OCI-LY3 (cell line): ENCODE measurements around the gene VENTX.

Experiments used
- H2AFZ ChIP-seq: fragments of 200-600, 300-600 bp; shearing (Covaris generic); 2 replicates; pipeline ENCODE4 v1.6.0; 2014; ENCODE audit warnings: antibody characterized with exemption, low read depth, low read length
- H3K27ac ChIP-seq: fragments of 200-600, 300-600 bp; sonication (generic); 2 replicates; pipeline ENCODE4 v1.5.1; 2014; ENCODE audit warnings: mild to moderate bottlenecking, low read length, moderate library complexity, mixed read lengths
- H3K27me3 ChIP-seq: fragments of 200-600, 300-600 bp; sonication (generic); 2 replicates; pipeline ENCODE4 v1.6.1; 2014; ENCODE audit warnings: low read depth, low read length, mixed read lengths
- H3K36me3 ChIP-seq: fragments of 200-600, 300-600 bp; sonication (generic); replicated peaks from 2 replicates; pipeline ENCODE3; 2014; ENCODE audit warnings: low read depth, low read length, mixed read lengths
- H3K4me1 ChIP-seq: fragments of 300-600, 200-600 bp; sonication (generic); 2 replicates; pipeline ENCODE4 v1.6.1; 2014; ENCODE audit warnings: low read length, mixed read lengths
- H3K4me2 ChIP-seq: fragments of 200-600, 300-600 bp; sonication (generic); 2 replicates; pipeline ENCODE4 v1.6.1; 2014; ENCODE audit warnings: low read length, mixed read lengths
- H3K4me3 ChIP-seq: fragments of 300-600, 200-600 bp; sonication (generic); 2 replicates; pipeline ENCODE4 v1.5.1; 2014; ENCODE audit warnings: antibody characterized with exemption, mild to moderate bottlenecking, low read length, moderate library complexity
- H3K79me2 ChIP-seq: fragments of 300-600, 200-600 bp; shearing (Covaris generic); 2 replicates; pipeline ENCODE4 v1.6.1; 2014; ENCODE audit warnings: mild to moderate bottlenecking, low read length, mixed read lengths
- H3K9ac ChIP-seq: fragments of 300-600, 200-600 bp; shearing (Covaris generic); 2 replicates; pipeline ENCODE4 v1.6.0; 2014; ENCODE audit warnings: mild to moderate bottlenecking, low read length, moderate library complexity
- H3K9me3 ChIP-seq: fragments of 200-600, 300-600 bp; shearing (Covaris generic); 2 replicates; pipeline ENCODE4 v1.6.1; 2014; ENCODE audit warnings: low read length, mixed read lengths; ENCODE audit not compliant: insufficient read depth
- H4K20me1 ChIP-seq: fragments of 200-600, 300-600 bp; sonication (generic); 2 replicates; pipeline ENCODE4 v1.6.1; 2016; ENCODE audit warnings: low read length, mixed read lengths; ENCODE audit not compliant: insufficient read depth
- EZH2phosphoT487 ChIP-seq: fragments of 200-600 bp; shearing (Covaris generic); IDR thresholded peaks from 2 replicates; pipeline ENCODE4 v1.6.1; 2018; ENCODE audit warnings: antibody characterized with exemption, mixed run types, low read depth
- TF ChIP-seq, protein P1 (sequence below): fragments of 200-600, 300-600 bp; sonication (generic); IDR thresholded peaks from 2 replicates; pipeline ENCODE4 v1.5.1; 2014; ENCODE audit warnings: antibody characterized with exemption, low read length, low read depth

The VENTX gene

DNA sequence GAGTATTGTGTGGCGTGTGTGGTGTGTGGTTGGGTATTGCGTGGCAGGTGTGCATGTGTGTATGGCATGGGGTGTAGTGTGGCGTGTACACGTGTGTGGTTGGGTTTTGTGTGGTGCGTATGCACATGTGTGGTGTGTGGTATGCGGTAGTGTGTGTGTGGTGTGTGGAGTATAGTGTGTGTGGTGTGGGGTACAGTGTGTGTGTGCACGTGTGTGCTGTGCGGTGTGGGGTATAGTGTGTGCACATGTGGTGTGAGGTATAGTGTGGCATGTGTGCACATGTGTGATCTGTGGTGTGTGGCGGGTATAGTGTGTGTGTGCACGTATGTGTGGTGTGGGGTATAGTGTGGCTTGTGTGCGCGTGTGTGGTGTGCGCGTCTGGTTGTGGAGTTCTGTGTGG is 28.5 kb upstream of the VENTX start:
- Histone ChIP-seq H3K36me3 (no peaks in the 10 kb centered on the region), H4K20me1 (no peaks in the 10 kb centered on the region), H3K79me2 (no peaks in the 10 kb centered on the region), H3K9ac (no peak overlapping the region), H3K4me2 (no peak overlapping the region), H3K4me1 (no peaks in the 10 kb centered on the region), H3K27me3 (no peaks in the 10 kb centered on the region), H3K4me3 (no peak overlapping the region), H2AFZ (no peak overlapping the region), H3K9me3 (no peaks in the 10 kb centered on the region), H3K27ac (no peak overlapping the region)
- TF ChIP-seq EZH2phosphoT487: no peak
- TF ChIP-seq, protein P1, sequence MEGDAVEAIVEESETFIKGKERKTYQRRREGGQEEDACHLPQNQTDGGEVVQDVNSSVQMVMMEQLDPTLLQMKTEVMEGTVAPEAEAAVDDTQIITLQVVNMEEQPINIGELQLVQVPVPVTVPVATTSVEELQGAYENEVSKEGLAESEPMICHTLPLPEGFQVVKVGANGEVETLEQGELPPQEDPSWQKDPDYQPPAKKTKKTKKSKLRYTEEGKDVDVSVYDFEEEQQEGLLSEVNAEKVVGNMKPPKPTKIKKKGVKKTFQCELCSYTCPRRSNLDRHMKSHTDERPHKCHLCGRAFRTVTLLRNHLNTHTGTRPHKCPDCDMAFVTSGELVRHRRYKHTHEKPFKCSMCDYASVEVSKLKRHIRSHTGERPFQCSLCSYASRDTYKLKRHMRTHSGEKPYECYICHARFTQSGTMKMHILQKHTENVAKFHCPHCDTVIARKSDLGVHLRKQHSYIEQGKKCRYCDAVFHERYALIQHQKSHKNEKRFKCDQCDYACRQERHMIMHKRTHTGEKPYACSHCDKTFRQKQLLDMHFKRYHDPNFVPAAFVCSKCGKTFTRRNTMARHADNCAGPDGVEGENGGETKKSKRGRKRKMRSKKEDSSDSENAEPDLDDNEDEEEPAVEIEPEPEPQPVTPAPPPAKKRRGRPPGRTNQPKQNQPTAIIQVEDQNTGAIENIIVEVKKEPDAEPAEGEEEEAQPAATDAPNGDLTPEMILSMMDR: no peak

DNA sequence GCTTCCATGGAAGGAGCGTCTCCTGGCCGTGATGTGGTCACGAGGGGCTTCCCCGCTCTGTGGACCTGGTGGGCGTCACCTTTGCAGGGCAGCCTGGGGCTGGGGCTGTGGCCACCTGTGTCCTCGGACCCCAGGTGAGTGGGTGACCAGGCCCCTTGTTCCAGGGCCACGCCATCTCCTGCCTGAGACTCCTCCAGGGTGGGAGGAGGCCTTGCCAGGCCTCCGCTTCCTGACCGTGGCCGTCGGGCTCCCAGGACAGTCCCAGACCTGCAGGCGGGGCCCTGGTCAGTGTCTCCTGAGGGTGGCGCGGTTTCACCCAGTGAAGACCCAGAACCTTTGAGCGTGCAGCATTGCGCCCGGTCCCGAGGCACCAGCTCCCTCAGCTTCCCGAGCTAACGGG is 28.0 kb upstream of the VENTX start:
- H4K20me1 ChIP-seq: no peaks in the 10 kb centered on the region
- H3K27me3 ChIP-seq: no peaks in the 10 kb centered on the region
- TF ChIP-seq, protein P1: no peak
- TF ChIP-seq EZH2phosphoT487: no peak
- H3K27ac ChIP-seq: no peak overlapping the region
- H3K4me3 ChIP-seq: no peak overlapping the region
- no peaks in the 10 kb centered on the region for H3K4me1 ChIP-seq
- H3K36me3 ChIP-seq: no peaks in the 10 kb centered on the region
- no peak overlapping the region for H2AFZ ChIP-seq
- no peak overlapping the region for H3K9ac ChIP-seq
- H3K79me2 ChIP-seq: no peaks in the 10 kb centered on the region
- no peak overlapping the region for H3K4me2 ChIP-seq
- H3K9me3 ChIP-seq: no peaks in the 10 kb centered on the region

DNA sequence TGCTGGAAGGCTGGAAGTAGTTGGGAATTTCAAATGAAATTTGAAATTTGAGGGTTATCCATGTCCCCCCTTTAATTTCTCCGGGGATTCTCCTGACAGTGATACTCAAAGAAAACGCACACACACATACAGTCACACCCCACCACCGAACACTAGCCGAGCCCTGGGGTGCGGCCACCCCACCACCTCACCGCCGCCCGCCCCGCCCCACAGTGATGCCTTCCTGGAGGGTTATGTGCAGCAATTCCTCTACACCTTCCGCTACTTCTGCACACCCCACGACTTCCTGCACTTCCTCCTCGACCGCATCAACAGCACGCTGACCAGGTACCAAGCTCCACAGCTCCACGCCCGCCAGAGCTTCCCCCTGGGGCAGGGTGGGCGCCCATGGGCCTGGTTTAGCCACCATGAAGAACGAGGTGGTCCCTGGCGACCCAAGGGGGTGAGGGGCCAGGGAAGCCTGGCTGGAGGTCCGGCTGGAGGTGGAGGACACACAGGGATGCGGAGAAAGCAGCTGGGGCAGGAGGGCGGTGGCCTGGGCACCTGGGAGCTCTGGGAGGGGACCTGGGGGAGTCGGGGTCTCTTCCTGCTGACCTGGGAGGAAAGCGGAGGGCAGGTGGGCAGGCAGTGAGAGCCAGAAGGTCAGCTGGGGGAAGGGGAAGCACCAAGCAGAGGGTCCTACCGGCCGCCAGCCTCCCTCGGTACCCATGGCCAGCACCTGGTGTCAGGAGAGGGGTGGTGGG is 27.1 kb upstream of the VENTX start:
- no peak overlapping the region for H3K27ac ChIP-seq
- H3K9ac ChIP-seq: no peak overlapping the region
- H4K20me1 ChIP-seq: no peaks in the 10 kb centered on the region
- no peaks in the 10 kb centered on the region for H3K36me3 ChIP-seq
- no peaks in the 10 kb centered on the region for H3K4me1 ChIP-seq
- no peaks in the 10 kb centered on the region for H3K79me2 ChIP-seq
- H3K9me3 ChIP-seq: no peaks in the 10 kb centered on the region
- H3K4me2 ChIP-seq: no peak overlapping the region
- TF ChIP-seq EZH2phosphoT487: no peak
- TF ChIP-seq, protein P1: no peak
- no peak overlapping the region for H2AFZ ChIP-seq
- H3K27me3 ChIP-seq: no peaks in the 10 kb centered on the region
- no peak overlapping the region for H3K4me3 ChIP-seq

DNA sequence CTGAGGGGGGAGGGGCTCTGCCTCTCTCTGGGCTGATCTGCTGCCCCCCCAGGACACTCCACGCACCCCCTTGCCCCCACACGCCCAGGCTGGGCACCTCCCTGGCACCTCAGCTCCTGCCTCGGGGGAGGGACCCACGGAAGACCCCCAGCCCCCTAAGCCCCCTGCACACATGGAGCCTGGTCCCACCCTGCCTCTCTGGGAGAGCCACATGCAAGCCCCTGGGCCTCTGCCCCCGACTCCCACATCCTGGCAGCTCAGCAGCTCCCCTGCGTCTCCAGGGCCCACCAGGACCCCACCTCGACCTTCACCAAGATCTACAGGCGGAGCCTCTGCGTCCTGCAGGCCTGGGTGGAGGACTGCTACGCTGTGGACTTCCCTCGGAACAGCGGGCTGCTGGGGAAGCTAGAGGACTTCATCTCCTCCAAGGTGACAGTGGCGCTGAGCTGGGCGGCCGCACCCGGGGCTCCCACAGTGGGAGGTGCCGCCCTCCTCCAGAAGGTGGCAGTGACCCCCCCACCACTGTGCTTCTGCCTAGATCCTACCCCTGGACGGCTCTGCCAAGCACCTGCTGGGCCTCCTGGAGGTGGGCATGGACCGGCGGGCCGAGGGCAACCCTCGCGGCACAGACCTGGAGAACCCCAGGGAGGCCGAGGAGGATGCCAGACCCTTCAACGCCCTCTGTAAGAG is 26.4 kb upstream of the VENTX start:
- H3K9me3 ChIP-seq: no peaks in the 10 kb centered on the region
- TF ChIP-seq, protein P1: no peak
- H3K27me3 ChIP-seq: no peaks in the 10 kb centered on the region
- H3K4me1 ChIP-seq: no peaks in the 10 kb centered on the region
- H3K36me3 ChIP-seq: no peaks in the 10 kb centered on the region
- no peaks in the 10 kb centered on the region for H3K79me2 ChIP-seq
- no peaks in the 10 kb centered on the region for H4K20me1 ChIP-seq
- H3K4me3 ChIP-seq: no peak overlapping the region
- no peak overlapping the region for H3K27ac ChIP-seq
- no peak overlapping the region for H3K9ac ChIP-seq
- H3K4me2 ChIP-seq: no peak overlapping the region
- H2AFZ ChIP-seq: no peak overlapping the region
